ENCODE measurements around the gene ANKRD53. TPM values are rescaled to one million over a fixed set of nuclear protein-coding genes. Genes with fewer than 3 reads are reported as not detected.
"Not testable (repeated sequence)": the region's sequence is repeated elsewhere in the genome, so short reads cannot be mapped to it uniquely, and the experiment has no call there.

Gene ANKRD53
- total RNA-seq, 1 experiment from 2014 or later = not detected

DNA sequence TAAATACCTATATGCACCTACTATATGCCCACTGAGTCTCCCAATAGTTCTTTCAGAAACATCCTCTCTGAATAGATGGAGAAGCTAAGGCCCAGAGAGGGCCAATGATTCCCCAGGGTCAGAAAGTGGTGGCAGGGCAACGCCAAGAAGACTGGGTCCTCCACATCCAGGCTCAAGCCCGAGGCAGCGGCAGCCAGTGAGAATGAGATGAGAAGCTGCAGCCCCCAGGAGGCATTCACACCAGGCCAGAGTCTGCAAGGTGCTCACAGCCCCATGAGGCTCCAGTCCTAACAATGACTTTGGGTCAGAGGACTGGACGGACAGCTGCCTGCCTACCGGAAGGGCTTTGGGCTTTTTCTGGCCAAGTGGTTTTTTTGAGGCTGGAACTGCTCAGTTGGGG lies 12.7 kb downstream of the ANKRD53 start:
- no peak for DNase-seq (ENCODE audit: low spot score)

DNA sequence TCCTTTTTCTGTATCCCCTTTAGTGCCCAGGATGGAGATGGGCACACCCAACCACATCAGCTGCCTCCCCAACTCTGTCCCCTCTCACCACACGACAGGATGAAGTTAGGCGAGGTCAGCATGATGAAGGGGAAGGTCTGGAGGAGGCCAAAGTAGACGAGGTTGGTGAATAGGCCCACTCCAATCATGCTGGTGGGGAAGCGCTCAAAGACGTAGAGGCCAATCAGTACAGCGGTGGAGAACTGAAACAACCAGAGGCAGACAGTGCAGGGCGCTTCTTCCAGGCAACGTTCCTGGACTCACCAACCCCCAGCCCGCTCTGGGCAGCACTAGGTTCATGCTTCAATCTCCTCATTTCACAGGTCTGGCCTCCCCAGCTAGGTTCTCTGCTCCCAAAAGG lies 13.3 kb downstream of the ANKRD53 start:
- no peak for DNase-seq (ENCODE audit: low spot score)

DNA sequence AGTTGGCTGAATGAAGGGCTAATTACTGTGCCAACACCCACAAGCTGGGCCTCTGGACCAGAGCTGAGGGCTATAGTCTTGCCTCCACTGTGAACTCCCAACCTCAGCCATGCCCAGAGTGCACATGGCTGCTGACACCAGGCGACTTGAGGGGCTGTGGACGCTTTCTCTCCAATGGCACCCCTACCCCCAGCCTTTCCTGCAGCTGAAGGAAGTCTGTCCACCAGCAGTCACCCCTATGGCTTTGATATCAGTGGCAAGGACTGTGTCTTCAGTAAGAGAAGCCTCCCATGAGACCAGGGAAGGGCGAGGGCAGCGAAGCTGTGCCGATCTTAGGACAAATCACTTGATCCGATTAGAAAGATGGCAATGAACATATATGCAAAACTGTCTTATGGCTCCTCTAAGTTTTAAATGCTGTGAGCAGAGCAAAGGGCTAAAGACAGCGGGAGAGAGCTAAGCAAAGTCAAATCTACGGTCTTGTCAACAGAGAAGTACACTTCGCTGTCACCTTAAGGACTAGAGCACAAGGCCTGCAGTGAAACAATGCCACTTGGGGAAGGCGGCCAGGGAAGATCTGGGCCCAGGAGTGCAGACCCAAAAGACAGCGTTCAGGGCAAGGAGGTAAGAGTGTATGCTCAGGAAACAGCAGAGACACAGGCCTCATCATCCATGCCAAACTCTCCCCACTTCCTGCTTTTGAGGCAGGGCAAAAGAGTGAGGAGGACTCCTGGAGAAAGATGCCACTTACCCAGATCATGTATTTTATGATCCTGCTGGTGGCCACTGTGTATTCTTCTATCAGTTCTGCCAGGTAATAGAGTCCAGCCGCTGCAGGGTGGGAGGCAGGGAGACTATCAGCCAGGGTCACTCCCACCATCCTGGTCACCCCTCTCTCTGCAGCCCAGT lies 14.8 kb downstream of the ANKRD53 start:
- no peak for DNase-seq (ENCODE audit: low spot score)

DNA sequence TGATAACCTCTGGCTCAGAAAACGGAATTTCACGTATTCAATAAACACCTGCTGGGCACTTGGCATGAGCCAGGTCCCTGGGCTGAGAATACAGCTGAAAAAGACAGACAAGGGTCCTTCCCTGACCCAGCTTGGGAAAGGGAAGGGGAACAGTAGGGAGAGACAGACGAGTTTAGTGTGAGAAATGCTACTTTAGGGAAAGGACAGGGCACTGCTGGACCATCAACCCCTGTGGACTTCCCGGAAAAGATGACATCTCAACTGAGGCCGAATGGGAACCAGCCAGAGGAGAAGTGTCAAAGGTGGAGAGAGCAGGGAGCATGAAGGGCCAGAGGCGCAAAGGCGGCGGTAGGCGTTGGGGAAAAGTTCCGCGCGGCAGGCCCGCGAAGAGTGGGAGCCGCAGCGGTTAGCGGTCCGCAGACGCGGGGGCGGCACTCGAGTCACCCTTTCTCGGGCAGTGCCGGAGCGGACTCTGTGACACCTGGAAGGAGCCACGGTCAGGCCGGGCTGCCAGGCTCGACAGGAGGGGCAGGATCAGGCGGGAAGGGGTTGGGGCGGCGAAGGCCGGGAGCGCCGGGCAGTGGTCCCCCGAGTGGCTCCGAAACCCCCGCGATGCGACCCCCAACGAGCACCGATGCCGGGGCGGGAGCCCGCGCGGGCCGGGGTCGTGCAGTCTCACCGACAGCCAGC lies 15.7 kb downstream of the ANKRD53 start:
- no peak for DNase-seq (ENCODE audit: low spot score)

DNA sequence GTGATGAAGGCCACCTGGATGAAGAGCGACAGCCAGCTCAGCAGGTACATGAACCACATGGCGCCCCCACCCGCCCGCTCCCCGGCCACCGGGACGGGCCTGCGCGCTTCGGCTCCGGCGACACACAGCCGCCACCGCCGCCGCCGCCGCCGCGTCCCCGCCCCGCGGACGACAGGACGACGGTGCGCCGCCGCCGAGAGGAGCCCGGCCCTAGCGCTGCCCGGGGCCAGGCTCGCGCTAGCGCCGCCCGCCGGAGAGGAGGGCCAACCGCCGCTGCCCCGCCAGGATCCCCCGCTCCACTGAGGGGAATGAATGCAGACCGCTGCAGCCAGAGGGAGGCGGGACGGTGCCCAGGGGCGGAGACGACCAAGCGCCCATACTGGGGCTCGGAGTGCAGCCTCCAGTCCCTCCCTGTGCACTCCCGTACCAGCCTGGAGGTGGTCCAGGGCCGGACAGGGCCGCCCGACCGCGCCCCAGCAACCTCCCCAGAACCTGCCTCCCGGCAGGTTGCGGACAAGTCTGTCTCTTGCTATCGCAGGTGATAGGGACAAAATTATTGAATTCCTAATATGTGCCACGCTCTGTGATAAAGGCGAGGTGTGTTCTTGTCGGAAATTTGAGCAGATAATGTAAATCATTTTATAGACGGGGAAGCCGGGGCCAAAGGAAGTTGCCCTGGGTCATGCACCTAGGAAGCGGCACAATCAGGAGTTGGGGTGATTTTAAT lies 16.4 kb downstream of the ANKRD53 start, which contains the start of gene TEX261:
TEX261 (minus strand) TSS at position 175 of the 727 bp plus-strand sequence; CDS start at position 59, 116 bp downstream.
- peak; percentile 79 for DNase-seq (ENCODE audit: low spot score)

DNA sequence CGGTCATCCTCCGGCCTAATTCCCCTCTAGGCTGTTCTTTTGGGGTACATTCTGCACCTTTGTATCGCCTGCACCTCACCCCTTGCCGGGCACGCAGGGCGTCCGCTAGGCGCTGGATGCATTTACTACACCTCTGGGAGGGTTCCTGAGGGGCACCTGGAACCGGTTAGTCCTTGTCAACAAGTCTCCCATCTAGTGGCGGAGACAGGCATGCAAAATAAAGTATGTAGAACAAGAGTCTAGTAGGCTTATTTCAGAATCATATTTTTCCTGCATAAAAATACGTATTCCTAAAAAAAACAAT lies 16.9 kb downstream of the ANKRD53 start:
- peak; percentile 54 for DNase-seq (ENCODE audit: low spot score)

DNA sequence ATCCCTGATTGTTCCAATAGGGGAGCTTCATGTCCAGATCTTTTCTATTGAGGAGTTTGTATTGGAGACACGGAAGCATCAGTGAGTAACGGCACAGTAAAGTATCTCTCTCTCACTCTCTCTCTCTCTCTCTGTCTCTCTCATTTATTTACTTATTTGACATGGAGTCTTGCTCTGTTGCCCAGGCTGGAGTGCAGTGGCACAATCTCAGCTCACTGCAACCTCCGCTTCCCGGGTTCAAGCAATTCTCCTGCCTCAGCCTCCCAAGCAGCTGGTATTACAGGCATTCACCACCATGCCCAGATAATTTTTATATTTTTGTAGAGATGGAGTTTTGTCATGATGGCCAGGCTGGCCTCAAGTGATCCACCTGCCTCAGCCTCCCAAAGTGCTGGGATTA lies 20.5 kb downstream of the ANKRD53 start:
- DNase-seq (ENCODE audit: low spot score) = not testable (repeated sequence)

DNA sequence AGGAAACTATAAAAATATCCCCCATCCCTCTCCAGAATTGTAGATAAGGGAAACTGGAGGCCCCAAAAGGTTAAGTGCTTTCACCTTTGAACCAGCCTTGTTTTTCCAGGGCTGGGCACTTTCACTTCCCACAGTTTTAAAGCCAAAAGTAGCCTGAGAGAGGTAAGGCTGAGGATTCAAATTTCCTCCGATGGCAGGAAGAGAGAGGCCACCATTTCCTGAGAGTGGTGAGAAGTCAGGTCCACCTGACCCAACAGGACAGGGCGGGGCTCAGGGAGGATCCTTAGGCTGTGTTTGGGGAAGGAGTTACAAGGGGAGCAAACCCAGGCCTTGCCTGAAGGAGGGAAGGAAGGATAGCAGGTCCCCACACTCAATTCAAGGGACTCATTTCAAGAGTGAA lies 20.9 kb downstream of the ANKRD53 start:
- no peak for DNase-seq (ENCODE audit: low spot score)

DNA sequence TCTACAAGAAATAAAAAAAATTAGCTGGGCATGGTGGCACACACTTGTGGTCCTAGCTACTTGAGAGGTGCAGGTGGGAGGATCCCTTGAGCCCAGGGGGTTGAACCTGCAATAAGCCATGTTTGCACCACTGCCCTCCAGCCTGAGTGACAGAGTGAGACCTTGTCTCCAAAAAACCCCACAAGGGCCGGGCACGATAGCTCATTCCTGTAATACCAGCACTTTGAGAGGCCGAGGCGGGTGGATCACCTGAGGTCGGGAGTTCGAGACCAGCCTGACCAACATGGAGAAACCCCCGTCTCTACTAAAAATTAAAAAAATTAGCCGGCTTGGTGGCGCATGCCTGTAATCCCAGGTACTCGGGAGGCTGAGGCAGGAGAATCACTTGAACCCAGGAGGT lies 21.5 kb downstream of the ANKRD53 start:
- DNase-seq (ENCODE audit: low spot score) = not testable (repeated sequence)

DNA sequence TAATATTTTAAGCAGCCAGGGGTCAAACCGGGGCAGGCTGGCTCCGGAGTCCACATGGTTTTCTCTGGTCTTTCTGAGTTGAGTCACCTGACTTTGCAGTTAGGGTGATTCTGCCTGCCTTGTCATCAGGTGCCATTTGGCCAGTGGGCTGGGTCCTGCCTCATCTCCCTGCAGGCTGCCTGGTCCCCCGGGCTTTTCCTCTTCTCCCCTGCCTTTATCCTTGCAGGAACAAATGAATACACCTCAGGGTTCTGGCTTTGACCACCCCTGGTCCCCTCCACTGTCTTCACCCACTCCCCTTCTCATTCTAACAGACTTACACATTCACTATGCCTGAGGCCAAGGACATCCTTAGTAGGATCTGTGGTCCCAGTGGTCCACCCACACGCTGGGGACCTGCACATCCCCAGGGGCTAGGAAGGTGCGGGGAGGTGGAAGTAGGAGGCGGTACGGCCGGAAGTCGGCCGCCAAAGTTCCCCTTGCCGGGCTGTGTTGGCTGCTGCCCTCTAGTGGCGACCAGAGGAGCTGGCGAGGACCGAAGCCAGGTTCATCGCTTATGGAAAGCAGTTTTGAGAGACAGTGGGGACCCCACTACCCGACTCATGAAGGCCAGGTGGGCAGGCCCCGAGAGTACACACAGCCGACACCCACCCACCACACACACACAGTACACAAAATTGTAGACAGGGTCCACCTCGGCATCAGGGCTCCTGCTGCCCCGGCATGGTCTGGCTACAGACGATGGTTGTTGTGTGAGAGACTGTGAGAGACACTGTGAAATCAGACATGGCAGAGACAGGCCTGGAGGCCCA lies 22.6 kb downstream of the ANKRD53 start:
- DNase-seq (ENCODE audit: low spot score) = peak; percentile 62

DNA sequence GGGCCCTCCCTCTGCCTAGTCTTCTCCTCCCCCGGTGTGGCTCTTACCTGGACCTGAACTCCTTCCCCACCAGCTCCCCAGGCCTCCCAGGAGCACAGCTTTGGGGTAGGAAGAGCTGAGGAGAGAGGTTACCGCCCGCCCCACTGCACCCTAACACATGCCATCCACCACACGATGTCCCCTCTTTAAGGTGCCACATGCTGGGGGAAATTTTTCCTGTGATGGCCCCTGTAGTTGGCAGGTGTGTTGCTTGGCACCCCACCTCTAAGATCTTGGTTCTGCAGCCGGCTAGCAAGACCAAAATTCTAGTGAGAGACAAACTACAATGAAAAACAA lies 23.1 kb downstream of the ANKRD53 start:
- DNase-seq (ENCODE audit: low spot score) = no peak

DNA sequence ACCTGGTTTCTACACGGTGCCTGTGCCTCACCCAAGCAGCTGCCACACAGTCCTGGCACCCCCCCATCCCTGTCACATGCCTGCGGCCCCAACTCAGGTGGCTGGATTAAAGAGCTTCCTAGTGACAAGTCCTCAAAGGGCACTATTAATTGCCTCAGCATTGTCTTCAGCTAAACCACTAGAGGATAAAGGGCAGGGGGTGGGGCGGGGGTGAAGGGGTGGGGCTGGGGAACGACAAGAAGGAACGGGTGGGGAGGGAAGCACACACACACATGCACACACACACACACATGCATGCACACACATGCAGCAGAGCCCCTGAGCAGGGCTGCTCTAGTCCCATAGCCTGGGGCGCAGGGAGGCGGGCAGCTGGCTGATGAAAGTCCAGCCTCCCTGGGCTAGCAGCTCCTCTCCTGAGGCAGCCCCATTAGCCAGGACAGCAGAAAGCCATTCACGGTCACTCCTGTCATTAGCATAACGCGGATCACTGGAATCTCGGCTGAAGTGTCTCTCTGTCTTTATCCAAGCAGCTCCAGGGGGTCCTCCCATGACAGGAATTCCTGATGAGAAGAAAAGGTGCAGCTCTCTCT lies 23.6 kb downstream of the ANKRD53 start:
- DNase-seq (ENCODE audit: low spot score) = no peak

DNA sequence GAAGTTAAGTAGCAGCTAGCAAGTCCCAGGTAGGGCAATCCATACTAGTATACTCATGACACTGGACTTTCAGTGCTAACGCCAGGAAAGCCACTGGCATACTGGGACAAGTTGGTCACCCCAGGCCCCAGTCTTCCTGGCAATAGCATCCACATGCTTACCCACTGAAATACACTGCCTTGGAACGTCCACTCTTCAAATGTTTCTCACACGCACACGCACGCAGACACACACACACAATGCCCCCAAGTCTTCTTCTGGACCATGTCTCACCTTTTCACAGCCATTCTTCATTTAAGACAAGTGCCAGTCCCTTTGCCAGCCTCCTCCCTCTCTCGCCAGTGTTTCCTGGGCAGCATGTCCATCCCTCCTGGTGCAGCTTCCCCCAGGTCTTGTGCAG lies 25.0 kb downstream of the ANKRD53 start:
- no peak for DNase-seq (ENCODE audit: low spot score)

DNA sequence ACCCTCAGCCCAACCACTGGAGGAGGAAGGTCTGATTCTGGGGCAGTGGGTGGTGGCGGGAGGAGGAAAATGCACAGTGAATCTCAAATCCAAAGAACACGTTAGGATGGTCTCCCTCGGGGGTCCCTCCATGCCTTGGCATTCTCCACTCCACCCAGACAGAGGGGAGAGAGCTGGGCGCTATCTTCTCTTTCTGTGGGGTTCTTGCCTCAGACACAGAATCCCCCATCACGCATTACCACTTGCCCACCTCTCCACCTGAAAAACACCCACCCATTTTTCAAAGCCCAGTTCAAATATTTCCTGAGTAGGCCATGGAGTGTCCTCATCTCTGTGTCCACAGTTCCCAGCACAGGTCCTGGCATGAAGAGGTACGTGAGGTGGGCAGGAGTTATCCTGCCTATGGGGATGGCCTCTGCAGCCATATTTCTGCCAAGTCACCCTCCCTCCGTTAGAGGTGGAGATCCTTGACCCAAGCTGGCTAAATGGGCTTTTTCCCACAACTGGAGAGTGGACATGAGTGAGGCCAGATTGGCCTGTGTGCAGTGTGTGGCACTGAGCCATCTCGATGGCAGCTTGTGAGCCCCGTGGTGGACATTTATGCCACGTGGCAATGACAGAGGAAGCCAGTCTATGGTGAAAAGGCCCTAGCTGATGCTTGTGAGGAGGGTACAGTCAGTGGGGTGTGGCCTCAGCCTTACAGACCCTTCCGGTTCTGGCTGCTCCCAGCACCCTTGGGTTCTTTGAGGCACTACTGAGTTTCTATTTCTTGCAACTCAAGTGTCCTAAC lies 25.7 kb downstream of the ANKRD53 start:
- no peak for DNase-seq (ENCODE audit: low spot score)

DNA sequence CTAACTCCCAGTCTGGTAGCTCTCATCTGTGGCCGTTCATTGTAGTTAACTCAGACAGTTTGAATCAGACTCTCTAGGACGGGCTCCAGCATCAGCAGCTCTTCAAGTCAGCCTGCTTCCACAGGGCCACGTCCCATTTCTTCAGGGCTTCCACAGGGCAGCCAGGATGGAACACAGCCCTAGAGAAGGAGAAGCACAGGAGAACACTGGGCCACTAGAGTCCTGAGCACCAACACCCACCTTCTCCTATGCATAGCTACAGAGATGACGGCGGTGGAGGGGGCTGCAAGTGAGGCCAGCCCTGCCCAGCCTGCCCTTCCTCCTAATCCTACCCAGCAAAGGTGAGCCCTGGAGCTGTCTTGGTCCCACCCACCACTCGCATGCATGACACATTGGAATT lies 26.4 kb downstream of the ANKRD53 start:
- DNase-seq (ENCODE audit: low spot score) = no peak

DNA sequence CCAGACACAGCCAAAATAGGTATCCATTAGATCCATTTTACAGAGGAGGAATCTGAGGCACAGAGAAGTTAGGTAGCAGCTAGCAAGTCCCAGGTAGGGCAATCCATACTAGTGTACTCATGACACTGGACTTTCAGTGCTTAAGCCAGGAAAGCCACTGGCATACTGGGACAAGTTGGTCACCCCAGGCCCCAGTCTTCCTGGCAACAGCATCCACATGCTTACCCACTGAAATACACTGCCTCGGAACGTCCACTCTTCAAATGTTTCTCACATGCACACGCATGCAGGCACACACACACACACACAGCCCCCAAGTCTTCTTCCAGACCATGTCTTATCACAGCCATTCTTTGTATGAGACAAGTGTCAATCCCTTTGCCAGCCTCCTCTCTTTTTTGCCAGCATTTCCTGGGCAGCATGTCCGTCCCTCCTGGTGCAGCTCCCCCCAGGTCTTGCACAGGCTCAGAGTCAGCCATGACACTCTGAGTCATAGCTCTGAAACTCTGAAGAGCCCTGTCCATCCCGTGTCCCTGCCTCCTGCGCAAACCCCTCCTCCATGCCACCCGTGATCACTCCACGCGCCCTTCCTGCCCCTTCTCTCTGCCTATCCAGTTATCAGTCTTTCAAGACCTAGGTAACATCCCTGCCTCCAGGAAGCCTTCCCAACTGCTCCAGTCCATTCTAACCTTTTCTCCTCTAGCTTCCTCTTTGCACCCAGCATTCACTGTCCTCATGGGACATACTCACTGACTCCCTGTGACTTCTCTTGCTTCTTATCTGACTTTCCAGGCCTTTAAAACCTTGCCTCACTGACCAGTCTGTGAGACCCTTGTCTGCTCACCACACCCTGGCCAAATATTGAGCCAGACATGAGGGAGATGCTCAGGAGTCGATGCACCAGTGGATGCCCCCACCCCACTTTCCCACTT lies 27.1 kb downstream of the ANKRD53 start:
- DNase-seq (ENCODE audit: low spot score) = no peak

DNA sequence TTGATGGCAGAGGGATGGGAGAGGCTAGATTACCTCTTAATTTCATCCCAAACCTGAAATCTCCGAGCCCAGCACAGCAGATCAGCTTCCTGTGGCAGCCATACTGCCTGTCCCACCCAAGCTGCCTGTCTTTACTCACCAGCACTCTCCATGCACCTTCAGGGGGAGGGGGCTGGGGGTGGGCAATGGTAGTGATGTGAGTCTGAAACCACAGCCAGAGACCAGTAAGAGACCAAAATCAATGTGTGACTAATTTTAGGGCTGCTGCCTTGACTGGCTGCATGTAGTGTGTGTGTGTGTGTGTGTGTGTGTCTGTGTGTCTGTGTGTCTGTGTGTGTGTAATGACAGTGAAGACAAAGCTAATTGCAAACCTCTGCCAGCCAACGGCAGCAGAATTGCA lies 27.9 kb downstream of the ANKRD53 start:
- DNase-seq (ENCODE audit: low spot score) = no peak

DNA sequence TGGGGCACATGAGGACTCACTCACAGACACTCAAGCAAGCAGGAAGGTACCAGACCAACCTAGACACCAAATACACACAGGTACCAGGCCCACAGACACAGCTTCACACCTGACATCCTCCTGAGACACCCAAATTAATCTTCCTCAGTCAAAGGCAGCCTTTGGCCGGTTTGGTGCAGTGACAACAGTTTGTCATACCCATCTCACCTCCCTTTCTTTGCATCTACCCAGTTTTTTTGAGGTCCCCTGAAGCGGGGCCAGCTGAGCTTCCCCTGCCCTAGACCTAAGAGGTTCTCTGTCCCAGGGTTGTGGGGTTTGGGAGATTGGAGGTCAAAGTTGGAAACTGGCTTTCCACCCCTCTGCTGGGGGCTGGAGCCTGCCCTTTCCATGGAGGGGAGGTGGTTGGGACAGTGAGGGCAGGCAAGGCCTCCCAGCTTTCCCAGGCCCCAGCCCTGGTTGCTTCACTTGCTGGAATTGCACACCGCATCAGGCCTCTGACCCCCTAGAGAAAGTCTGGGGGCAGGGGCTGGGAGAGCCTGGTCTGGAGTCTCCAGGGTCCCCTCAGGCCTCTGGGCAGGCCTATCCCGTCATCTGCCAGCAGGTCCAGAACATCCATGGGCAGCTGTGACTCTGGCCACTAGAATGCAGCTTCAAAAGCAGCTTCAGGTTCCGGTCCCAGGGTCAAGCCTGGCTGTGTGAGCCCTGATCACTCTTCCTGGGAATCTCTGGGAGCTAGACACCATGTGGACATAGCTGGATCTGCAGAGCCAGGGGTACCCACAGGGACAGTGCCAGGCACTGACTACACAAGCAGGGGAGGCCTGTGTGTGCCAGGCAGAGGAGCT lies 28.7 kb downstream of the ANKRD53 start:
- DNase-seq (ENCODE audit: low spot score) = no peak

DNA sequence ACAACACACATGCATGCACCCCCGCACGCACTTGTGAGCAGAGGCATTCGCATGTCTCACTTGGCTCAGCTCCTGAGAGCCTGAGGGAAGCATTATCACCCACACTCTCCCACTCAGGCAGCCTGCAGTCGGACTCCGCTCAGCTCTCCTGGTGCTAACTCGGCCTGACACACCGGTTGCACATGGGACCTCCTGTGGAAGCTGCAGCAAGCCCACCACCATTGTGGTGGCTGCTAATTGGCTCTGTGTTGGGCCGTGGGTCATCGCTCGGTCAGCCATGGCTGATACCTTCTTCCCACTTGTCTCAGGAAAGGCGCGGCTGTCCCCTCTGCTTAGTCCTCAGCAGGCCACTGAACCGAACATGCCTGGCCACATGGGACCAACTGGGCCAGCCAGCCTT lies 29.9 kb downstream of the ANKRD53 start:
- no peak for DNase-seq (ENCODE audit: low spot score)

Measured in H4 (cell line).